ENCODE measurements around the gene DBP. TPM values are rescaled to one million over a fixed set of nuclear protein-coding genes. Genes with fewer than 3 reads are reported as not detected.

Gene DBP
- total RNA-seq, 3 donors from 2014 or later, result 6.7 to 12.3 (median 11.2) TPM

GRCh38 chr19:48656840-48657474 is 19.8 kb upstream of the DBP start:
- H3K4me1 Mint-ChIP-seq (ENCODE audit: low read depth), result peaks cover 10% of the 10 kb centered on the region
- DNase-seq (no peak), ATAC-seq (no peak)
- H3K27me3 Mint-ChIP-seq (ENCODE audit: low read depth), result no peaks in the 10 kb centered on the region
- no peaks in the 10 kb centered on the region for H3K36me3 Mint-ChIP-seq (ENCODE audit: insufficient read depth)
- H3K4me3 Mint-ChIP-seq, result no peak overlapping the region
- H3K9me3 Mint-ChIP-seq, result no peaks in the 10 kb centered on the region

- H3K36me3 Mint-ChIP-seq (ENCODE audit: insufficient read depth), result no peaks in the 10 kb centered on the region
- H3K9me3 Mint-ChIP-seq, result no peaks in the 10 kb centered on the region
- H3K27me3 Mint-ChIP-seq (ENCODE audit: low read depth), result no peaks in the 10 kb centered on the region
- no peak for ATAC-seq
- H3K4me1 Mint-ChIP-seq (ENCODE audit: low read depth), result peaks cover 9% of the 10 kb centered on the region
- no peak for DNase-seq
- no peak overlapping the region for H3K4me3 Mint-ChIP-seq
These were observed 17.3 kb upstream of the DBP start for GRCh38 chr19:48654299-48655059.

GRCh38 chr19:48651683-48652048 is 14.5 kb upstream of the DBP start:
- DNase-seq (no peak), ATAC-seq (no peak)
- Mint-ChIP-seq H3K4me3 (no peak overlapping the region), H3K9me3 (no peaks in the 10 kb centered on the region), H3K4me1 (ENCODE audit: low read depth) (peaks cover 29% of the 10 kb centered on the region), H3K27me3 (ENCODE audit: low read depth) (no peaks in the 10 kb centered on the region), H3K36me3 (ENCODE audit: insufficient read depth) (no peaks in the 10 kb centered on the region)

- no peak for DNase-seq
These were observed 13.9 kb upstream of the DBP start for GRCh38 chr19:48650974-48651682.

GRCh38 chr19:48648134-48648533 is 11.0 kb upstream of the DBP start:
- Mint-ChIP-seq H3K36me3 (ENCODE audit: insufficient read depth) (no peaks in the 10 kb centered on the region), H3K4me1 (ENCODE audit: low read depth) (peaks cover 46% of the 10 kb centered on the region), H3K4me3 (peak overlapping the region; percentile 3), H3K9me3 (no peaks in the 10 kb centered on the region), H3K27me3 (ENCODE audit: low read depth) (no peaks in the 10 kb centered on the region)
- ATAC-seq (no peak), DNase-seq (no peak)

More at GRCh38 chr19:48650974-48651682, 13.9 kb upstream of the DBP start:
- Mint-ChIP-seq H3K27me3 (ENCODE audit: low read depth) (no peaks in the 10 kb centered on the region), H3K36me3 (ENCODE audit: insufficient read depth) (no peaks in the 10 kb centered on the region), H3K4me3 (no peak overlapping the region), H3K4me1 (ENCODE audit: low read depth) (peaks cover 29% of the 10 kb centered on the region), H3K9me3 (no peaks in the 10 kb centered on the region)
- no peak for ATAC-seq

- no peaks in the 10 kb centered on the region for H3K27me3 Mint-ChIP-seq (ENCODE audit: low read depth)
- H3K4me3 Mint-ChIP-seq, result peak overlapping the region; percentile 47
- peaks cover 44% of the 10 kb centered on the region for H3K4me1 Mint-ChIP-seq (ENCODE audit: low read depth)
- no peaks in the 10 kb centered on the region for H3K36me3 Mint-ChIP-seq (ENCODE audit: insufficient read depth)
- DNase-seq, result no peak
- ATAC-seq, result no peak
- H3K9me3 Mint-ChIP-seq, result no peaks in the 10 kb centered on the region
These were observed 9.6 kb upstream of the DBP start for GRCh38 chr19:48646722-48647216.

- Mint-ChIP-seq H3K27me3 (ENCODE audit: low read depth) (no peaks in the 10 kb centered on the region), H3K4me1 (ENCODE audit: low read depth) (peaks cover 43% of the 10 kb centered on the region)
These were observed 9.0 kb upstream of the DBP start, which contains the start of gene CA11 for GRCh38 chr19:48646001-48646721. Gene CA11 (minus strand): TSS chr19:48646187. CDS start chr19:48645632, 555 bp downstream.

GRCh38 chr19:48645620-48646000 is 8.4 kb upstream of the DBP start:
- ATAC-seq (no peak), DNase-seq (no peak)
- Mint-ChIP-seq H3K36me3 (ENCODE audit: insufficient read depth) (no peaks in the 10 kb centered on the region), H3K4me3 (peak overlapping the region; percentile 84), H3K27me3 (ENCODE audit: low read depth) (no peaks in the 10 kb centered on the region), H3K9me3 (no peaks in the 10 kb centered on the region), H3K4me1 (ENCODE audit: low read depth) (peaks cover 41% of the 10 kb centered on the region)

More at GRCh38 chr19:48646001-48646721, 9.0 kb upstream of the DBP start, which contains the start of gene CA11:
- peak within 1 kb of the TSS; percentile 84 for H3K4me3 Mint-ChIP-seq
- H3K36me3 Mint-ChIP-seq (ENCODE audit: insufficient read depth), result no peaks in the 10 kb centered on the region
- peak; percentile 85 to 87 for ATAC-seq
- DNase-seq, result peak; percentile 89
- H3K9me3 Mint-ChIP-seq, result no peaks in the 10 kb centered on the region

- DNase-seq (peak; percentile 66), ATAC-seq (peak; percentile 74 to 77)
- Mint-ChIP-seq H3K27me3 (ENCODE audit: low read depth) (no peaks in the 10 kb centered on the region), H3K36me3 (ENCODE audit: insufficient read depth) (no peaks in the 10 kb centered on the region), H3K4me1 (ENCODE audit: low read depth) (peaks cover 42% of the 10 kb centered on the region), H3K9me3 (no peaks in the 10 kb centered on the region), H3K4me3 (peak overlapping the region; percentile 84)
These were observed 7.8 kb upstream of the DBP start for GRCh38 chr19:48644839-48645619.

- Mint-ChIP-seq H3K4me1 (ENCODE audit: low read depth) (peaks cover 43% of the 10 kb centered on the region), H3K36me3 (ENCODE audit: insufficient read depth) (no peaks in the 10 kb centered on the region), H3K9me3 (no peaks in the 10 kb centered on the region), H3K27me3 (ENCODE audit: low read depth) (no peaks in the 10 kb centered on the region), H3K4me3 (no peak overlapping the region)
- DNase-seq (no peak), ATAC-seq (no peak)
These were observed 7.2 kb upstream of the DBP start for GRCh38 chr19:48644355-48644754.

- H3K9me3 Mint-ChIP-seq, result no peaks in the 10 kb centered on the region
- no peak for DNase-seq
- H3K4me3 Mint-ChIP-seq, result no peak overlapping the region
- peaks cover 5% of the 10 kb centered on the region for H3K36me3 Mint-ChIP-seq (ENCODE audit: insufficient read depth)
- H3K27me3 Mint-ChIP-seq (ENCODE audit: low read depth), result no peaks in the 10 kb centered on the region
- ATAC-seq, result no peak
- peaks cover 47% of the 10 kb centered on the region for H3K4me1 Mint-ChIP-seq (ENCODE audit: low read depth)
These were observed 5.7 kb upstream of the DBP start for GRCh38 chr19:48642862-48643261.

GRCh38 chr19:48641850-48642249 is 4.7 kb upstream of the DBP start:
- no peaks in the 10 kb centered on the region for H3K27me3 Mint-ChIP-seq (ENCODE audit: low read depth)
- H3K36me3 Mint-ChIP-seq (ENCODE audit: insufficient read depth), result peaks cover 5% of the 10 kb centered on the region
- peaks cover 43% of the 10 kb centered on the region for H3K4me1 Mint-ChIP-seq (ENCODE audit: low read depth)
- no peak for ATAC-seq
- no peak for DNase-seq
- H3K4me3 Mint-ChIP-seq, result no peak overlapping the region
- H3K9me3 Mint-ChIP-seq, result no peaks in the 10 kb centered on the region
